Islet of Langerhans (tissue), 1 donor: ENCODE measurements around the gene TCAP.

ENCODE experiments used
- FAIRE-seq: peaks from one replicate; lab custom pipeline; 2011; peaks lifted over from hg19 to GRCh38; lab: Jason Lieb, UNC

TCAP gene

DNA sequence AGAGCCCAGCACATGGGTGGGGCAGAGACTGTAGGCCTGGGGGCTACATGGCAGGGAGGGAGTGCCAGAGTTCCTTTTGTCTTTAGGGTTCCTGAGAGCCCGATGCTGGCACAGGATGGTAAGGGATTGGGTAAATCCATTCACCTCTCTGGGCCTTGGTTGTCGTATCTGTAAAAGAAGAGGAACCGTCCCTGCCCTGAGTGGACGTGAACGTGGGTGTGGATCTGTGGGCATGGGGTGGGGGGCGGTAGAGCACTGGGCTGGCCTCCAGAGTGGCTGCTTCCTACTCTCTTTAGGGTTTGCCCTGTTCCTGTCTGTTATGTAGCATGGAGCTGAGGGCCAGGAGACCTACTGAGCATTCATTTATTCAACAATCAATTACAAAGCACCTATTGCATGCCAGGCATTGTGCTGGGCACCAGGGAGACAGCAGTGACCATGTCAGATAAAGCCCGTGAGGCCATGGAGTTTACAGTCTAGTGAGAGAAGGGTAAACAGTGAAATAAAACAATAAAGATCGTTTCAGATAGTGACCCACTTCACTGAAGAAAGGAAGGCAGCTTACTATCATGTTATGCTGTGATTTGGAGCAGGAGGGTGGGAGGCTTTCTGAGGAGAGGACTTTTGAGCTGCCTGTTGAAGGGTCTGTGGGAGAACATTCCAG is 13.1 kb upstream of the TCAP start:
- FAIRE-seq = no peak

- FAIRE-seq = no peak
Observed at GRCh38 chr17:39652587-39653315, 12.4 kb upstream of the TCAP start.

GRCh38 chr17:39653316-39653661 is 11.9 kb upstream of the TCAP start:
- FAIRE-seq = no peak

- no peak for FAIRE-seq
Observed at GRCh38 chr17:39653662-39654331, 11.4 kb upstream of the TCAP start.

DNA sequence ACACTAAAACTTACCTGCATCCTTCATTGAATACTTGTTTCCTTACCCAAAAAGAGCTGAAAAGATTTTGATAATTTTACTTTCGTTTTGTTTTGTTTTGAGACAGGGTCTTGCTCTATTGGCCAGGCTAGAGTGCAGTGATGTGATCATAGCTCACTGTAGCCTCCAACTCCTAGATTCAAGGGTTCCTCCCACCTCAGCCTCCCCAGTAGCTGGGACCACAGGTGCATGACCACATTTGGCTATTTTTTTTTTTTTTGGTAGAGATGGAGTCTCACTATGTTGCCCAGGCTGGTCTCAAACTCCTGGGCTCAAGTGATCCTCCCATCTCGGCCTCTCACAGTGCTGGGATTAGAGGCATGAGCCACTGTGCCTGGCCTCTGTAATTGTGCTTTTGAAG is 10.0 kb upstream of the TCAP start:
- no peak for FAIRE-seq

- no peak for FAIRE-seq
Observed at GRCh38 chr17:39658346-39658745, 6.8 kb upstream of the TCAP start.

- no peak for FAIRE-seq
Observed at GRCh38 chr17:39658760-39659159, 6.4 kb upstream of the TCAP start.

DNA sequence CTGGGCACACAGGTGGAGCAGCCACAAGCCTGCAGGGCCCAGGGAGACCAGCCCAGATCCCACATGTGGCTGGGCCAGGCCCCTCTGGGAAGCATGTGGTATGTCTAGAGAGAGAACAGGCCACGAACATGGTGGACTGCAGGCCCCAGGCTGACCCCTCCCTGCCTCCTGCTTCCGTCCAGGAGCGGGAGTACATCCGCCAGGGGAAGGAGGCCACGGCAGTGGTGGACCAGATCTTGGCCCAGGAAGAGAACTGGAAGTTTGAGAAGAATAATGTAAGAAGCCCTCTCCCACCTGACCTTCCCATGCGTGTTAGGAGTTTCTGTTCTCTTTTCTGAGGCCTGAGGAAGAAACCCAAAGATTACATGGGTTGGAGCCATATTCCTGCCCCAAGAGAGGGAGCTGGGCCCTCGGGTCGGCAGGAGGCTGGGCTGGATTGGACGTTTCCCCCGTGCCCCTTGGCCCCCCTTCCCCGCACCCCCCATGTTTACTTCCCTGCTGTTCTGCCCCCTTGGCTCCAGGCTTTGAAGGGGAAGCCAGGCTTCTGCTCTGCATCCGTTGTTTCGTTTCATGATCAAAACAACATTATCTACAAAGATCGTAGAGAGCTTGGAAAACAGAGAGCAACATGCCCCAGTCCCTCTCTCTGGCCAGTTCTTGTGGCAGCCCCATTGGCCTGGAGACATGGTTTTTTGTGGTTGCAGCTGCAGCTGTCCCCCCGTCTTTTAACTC is 5.7 kb upstream of the TCAP start:
- no peak for FAIRE-seq

DNA sequence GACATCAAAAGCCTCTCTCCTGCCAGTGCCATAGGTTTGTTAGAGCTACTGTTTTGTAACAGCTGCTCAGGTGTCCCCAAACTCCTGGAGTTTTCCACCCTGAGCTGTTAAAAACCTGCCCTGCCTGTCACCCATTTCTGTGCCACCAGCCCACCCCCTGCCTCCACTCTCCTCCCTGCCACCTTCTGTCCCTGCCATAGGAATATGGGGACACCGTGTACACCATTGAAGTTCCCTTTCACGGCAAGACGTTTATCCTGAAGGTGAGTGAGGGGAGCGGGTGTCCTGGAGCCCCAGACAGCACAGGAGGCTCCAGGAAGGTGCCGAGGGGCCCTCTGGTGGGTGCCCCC is 5.2 kb upstream of the TCAP start:
- no peak for FAIRE-seq

- FAIRE-seq = no peak
Observed at GRCh38 chr17:39660397-39661385, 4.5 kb upstream of the TCAP start.

DNA sequence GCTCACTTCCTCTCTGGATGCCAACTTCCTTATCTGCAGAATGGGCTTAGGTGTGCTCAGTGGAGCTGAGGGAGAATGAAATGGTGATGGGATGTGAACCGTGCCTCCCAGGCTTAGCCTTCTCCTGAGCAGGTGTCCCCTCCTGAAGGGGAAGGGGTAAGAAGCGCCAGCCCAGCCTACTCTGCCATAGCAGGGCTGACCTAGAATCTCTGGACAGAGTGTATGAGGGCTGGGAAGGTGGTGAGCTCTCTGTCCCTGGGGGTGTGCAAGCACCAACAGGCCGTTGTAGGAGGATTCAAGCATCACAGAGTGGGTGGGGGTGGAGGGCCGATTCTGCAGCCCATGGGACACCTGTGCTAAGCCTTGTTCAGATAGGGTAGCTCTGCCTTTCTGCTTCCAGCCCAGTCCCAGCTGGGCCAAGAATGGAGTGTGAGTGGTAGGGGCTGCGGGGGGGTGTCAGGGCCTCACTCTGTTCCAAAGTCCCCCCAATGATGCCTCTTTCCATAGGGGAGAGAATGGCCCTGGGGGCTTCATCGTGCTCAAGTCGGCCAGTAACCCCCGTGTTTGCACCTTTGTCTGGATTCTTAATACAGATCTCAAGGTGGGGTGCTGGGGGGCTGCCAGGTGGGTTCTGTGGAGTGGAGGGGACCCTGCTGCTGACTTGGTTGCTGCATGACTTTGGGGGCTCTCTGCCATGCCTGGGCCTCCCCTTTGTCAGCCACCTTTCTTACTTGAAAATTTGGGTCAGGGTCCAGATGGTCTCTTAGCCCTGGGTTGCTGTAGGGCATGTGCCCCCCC is 3.2 kb upstream of the TCAP start:
- no peak for FAIRE-seq

DNA sequence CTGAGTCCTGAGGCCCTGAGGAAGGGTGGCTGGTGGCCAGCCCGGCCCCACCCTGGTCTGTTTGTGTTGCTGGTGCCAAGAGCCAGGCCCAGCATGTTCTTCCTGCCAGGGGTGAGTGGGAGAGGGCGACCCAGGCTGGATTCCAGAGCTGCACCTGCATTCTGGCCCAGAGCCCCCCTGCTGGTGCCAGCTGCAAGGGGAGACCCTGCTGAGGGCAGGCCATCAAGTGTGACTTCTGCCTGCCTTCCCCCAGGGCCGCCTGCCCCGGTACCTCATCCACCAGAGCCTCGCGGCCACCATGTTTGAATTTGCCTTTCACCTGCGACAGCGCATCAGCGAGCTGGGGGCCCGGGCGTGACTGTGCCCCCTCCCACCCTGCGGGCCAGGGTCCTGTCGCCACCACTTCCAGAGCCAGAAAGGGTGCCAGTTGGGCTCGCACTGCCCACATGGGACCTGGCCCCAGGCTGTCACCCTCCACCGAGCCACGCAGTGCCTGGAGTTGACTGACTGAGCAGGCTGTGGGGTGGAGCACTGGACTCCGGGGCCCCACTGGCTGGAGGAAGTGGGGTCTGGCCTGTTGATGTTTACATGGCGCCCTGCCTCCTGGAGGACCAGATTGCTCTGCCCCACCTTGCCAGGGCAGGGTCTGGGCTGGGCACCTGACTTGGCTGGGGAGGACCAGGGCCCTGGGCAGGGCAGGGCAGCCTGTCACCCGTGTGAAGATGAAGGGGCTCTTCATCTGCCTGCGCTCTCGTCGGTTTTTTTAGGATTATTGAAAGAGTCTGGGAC is 2.4 kb upstream of the TCAP start:
- no peak for FAIRE-seq

- no peak for FAIRE-seq
Observed at GRCh38 chr17:39663340-39663687, 1.8 kb upstream of the TCAP start.

- FAIRE-seq = no peak
Observed at GRCh38 chr17:39663688-39664580, 1.2 kb upstream of the TCAP start.

GRCh38 chr17:39665642-39666224 is 584 bp downstream of the TCAP start:
- no peak for FAIRE-seq

GRCh38 chr17:39666231-39666600 is 1.1 kb downstream of the TCAP start:
- no peak for FAIRE-seq

- FAIRE-seq = no peak
Observed at GRCh38 chr17:39666601-39667261, 1.6 kb downstream of the TCAP start.

DNA sequence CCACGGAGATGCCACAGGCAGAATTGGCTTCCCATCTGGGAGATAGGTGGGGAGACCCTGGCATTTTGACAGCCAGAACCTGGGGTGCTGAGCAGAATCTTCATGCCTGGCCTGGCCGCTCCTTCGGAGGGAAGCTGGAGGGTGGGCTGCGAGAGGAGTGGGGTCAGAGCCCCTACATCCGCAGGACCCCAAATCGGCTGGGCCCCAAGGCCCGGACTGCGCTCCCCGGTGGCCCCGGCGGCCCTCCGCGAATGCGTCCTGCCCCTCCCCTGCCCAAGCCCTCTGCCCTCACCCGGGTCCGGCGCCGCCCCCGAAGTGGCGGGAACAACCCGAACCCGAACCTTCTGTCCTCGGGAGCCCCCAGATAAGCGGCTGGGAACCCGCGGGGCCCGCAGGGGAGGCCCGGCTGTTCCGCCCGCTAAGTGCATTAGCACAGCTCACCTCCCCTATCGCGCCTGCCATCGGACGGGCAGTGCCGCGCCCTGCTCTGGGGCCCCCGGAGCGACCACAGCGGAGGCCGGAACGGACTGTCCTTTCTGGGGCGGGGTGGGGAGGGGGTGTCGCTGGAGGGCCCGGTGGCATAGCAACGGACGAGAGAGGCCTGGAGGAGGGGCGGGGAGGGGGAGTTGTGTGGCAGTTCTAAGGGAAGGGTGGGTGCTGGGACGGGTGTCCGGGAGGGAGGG is 2.3 kb downstream of the TCAP start:
- no peak for FAIRE-seq
